ENCODE data around the gene RAB31.

RAB31 gene

GRCh38 chr18:9734189-9734588, 26.1 kb downstream of the RAB31 start:
- DNase-seq (ENCODE audit: extremely low spot score): no peak
- ChIA-PET POLR2A (no interaction called here), CTCF (interaction anchor here (0.9 kb wide), 1 partner anchor 21 kb away, joined by 3 read pairs; no protein-coding TSS in a partner anchor)
- TF ChIP-seq CTCF (IDR thresholded peaks at IDR 0.05; ENCODE audit: control extremely low read depth, extremely low read depth, low read depth, missing control alignments): no peak

- ChIA-PET POLR2A (no interaction called here), CTCF (interaction anchor here (0.9 to 1.8 kb wide), 2 partner anchors 7 to 20 kb away, joined by 3 to 4 read pairs; no protein-coding TSS in a partner anchor)
- no peak for DNase-seq (ENCODE audit: extremely low spot score)
- TF ChIP-seq CTCF (IDR thresholded peaks at IDR 0.05; ENCODE audit: control extremely low read depth, extremely low read depth, low read depth, missing control alignments): no peak
These were observed 27.1 kb downstream of the RAB31 start for GRCh38 chr18:9735238-9735637.

GRCh38 chr18:9735879-9736278, 27.8 kb downstream of the RAB31 start:
- DNase-seq (ENCODE audit: extremely low spot score): no peak
- ChIA-PET POLR2A (no interaction called here), CTCF (interaction anchor here (1.8 to 2.0 kb wide), 2 partner anchors 8 to 14 kb away, joined by 4 to 7 read pairs; no protein-coding TSS in a partner anchor)
- no peak for TF ChIP-seq CTCF (IDR thresholded peaks at IDR 0.05; ENCODE audit: control extremely low read depth, extremely low read depth, low read depth, missing control alignments)

- no peak for DNase-seq (ENCODE audit: extremely low spot score)
- no peak for TF ChIP-seq CTCF (IDR thresholded peaks at IDR 0.05; ENCODE audit: control extremely low read depth, extremely low read depth, low read depth, missing control alignments)
- POLR2A ChIA-PET: no interaction called here
- CTCF ChIA-PET: interaction anchor here (1.8 to 2.0 kb wide), 2 partner anchors 9 to 13 kb away, joined by 4 to 7 read pairs; no protein-coding TSS in a partner anchor
These were observed 28.3 kb downstream of the RAB31 start for GRCh38 chr18:9736286-9736835.

GRCh38 chr18:9737006-9737405, 28.9 kb downstream of the RAB31 start:
- POLR2A ChIA-PET: no interaction called here
- CTCF ChIA-PET: interaction anchor here (1.3 to 2.0 kb wide), 3 partner anchors 9 to 15 kb away, joined by 3 to 7 read pairs (median 4); no protein-coding TSS in a partner anchor
- TF ChIP-seq CTCF (IDR thresholded peaks at IDR 0.05; ENCODE audit: control extremely low read depth, extremely low read depth, low read depth, missing control alignments): no peak
- DNase-seq (ENCODE audit: extremely low spot score): no peak

- ChIA-PET POLR2A (no interaction called here), CTCF (interaction anchor here (1.3 to 2.0 kb wide), 2 partner anchors 12 to 14 kb away, joined by 3 to 7 read pairs; no protein-coding TSS in a partner anchor)
- TF ChIP-seq CTCF (IDR thresholded peaks at IDR 0.05; ENCODE audit: control extremely low read depth, extremely low read depth, low read depth, missing control alignments): no peak
- DNase-seq (ENCODE audit: extremely low spot score): no peak
These were observed 29.5 kb downstream of the RAB31 start for GRCh38 chr18:9737472-9738121.
